HepG2 (cell line): ENCODE measurements around the gene MYCBP2. TPM values are rescaled to one million over a fixed set of nuclear protein-coding genes. Genes with fewer than 3 reads are reported as not detected.

Source experiments
- ATAC-seq: fragments of 200-7000 bp; cut with Tn5 transposase; 3 replicates; pipeline ENCODE4 v1.9.1; 2020; ENCODE audit warnings: mild to moderate bottlenecking, moderate library complexity
- BruUV-seq: library from RNA; stranded (reverse); fragments of 400-500 nt; replicated peaks from 2 replicates; lab custom pipeline; 2021; lab: Mats Ljungman, UMichigan
- CTCF ChIA-PET: fragments of 300-600 bp; formaldehyde crosslinking; extraction: SDS; loops from one replicate; lab custom pipeline; 2021; ENCODE audit warnings: low total read pairs, inconsistent platforms, low intra/inter-chr PET ratio; lab: Yijun Ruan, JAX
- POLR2A ChIA-PET: fragments of 350-600 bp; sonication (Branson Sonifier 250); formaldehyde crosslinking; loops from one replicate; lab custom pipeline; 2020; ENCODE audit warnings: antibody characterized with exemption, inconsistent platforms; lab: Yijun Ruan, JAX
- DNase-seq: peaks from one replicate; pipeline ENCODE4 v3.0.0-alpha.2; 2015; ENCODE audit warnings: low spot score
- FAIRE-seq: peaks from 3 replicates; lab custom pipeline; 2011; peaks lifted over from hg19 to GRCh38; lab: Jason Lieb, UNC
- H2AFZ ChIP-seq: one replicate; pipeline ENCODE4 v1.6.1; 2011; ENCODE audit warnings: low read length, inconsistent platforms
- H3K27ac ChIP-seq: fragments of 300-600 bp; 3 replicates; pipeline ENCODE4 v1.8.0; 2011; ENCODE audit warnings: mixed run types, mild to moderate bottlenecking, mixed read lengths, low read length, inconsistent platforms; ENCODE audit not compliant: insufficient read depth; ENCODE audit errors: extremely low read length
- H3K27me3 ChIP-seq, 2 experiments: fragments of 200-600 bp in 1 of 2; 2 replicates in 1 of 2; 3 replicates in 1 of 2; pipeline versions ENCODE4 v1.6.0 to v1.8.0; 2011; ENCODE audit warnings: low read length in 2 of 2, mild to moderate bottlenecking in 2 of 2, moderate library complexity in 2 of 2, inconsistent platforms in 1 of 2; ENCODE audit not compliant: insufficient read depth in 2 of 2, control insufficient read depth in 1 of 2
- H3K36me3 ChIP-seq, 2 experiments: fragments of 200-600 bp in 1 of 2; replicated peaks in 1 of 2; 2 replicates in 1 of 2; 3 replicates in 1 of 2; pipeline versions ENCODE4 v1.5.1 to v1.8.0; 2011; ENCODE audit warnings: low read length in 2 of 2, inconsistent platforms in 1 of 2; ENCODE audit not compliant: insufficient read depth in 2 of 2, control insufficient read depth in 1 of 2
- H3K4me1 ChIP-seq: 2 replicates; pipeline ENCODE4 v1.5.1; 2012; ENCODE audit warnings: low read length, inconsistent platforms; ENCODE audit not compliant: insufficient read depth
- H3K4me2 ChIP-seq: 2 replicates; pipeline ENCODE4 v1.6.0; 2011; ENCODE audit warnings: low read depth, low read length, inconsistent platforms
- H3K4me3 ChIP-seq, 3 experiments: fragments of 200-600 bp in 1 of 3; sonication (generic), shearing (Covaris generic) in 1 of 3; replicated peaks in 1 of 3; 2 replicates each; pipeline ENCODE4 v1.5.1; 2011 to 2016; ENCODE audit warnings: low read length in 3 of 3, inconsistent platforms in 2 of 3, low read depth in 2 of 3, mild to moderate bottlenecking in 2 of 3, control low read depth in 1 of 3, mixed read lengths in 1 of 3; ENCODE audit not compliant: insufficient read depth in 1 of 3
- H3K79me2 ChIP-seq: one replicate; pipeline ENCODE4 v1.6.1; 2011; ENCODE audit warnings: low read length, inconsistent platforms; ENCODE audit not compliant: insufficient read depth
- H3K9ac ChIP-seq: 2 replicates; pipeline ENCODE4 v1.6.0; 2011; ENCODE audit warnings: mild to moderate bottlenecking, low read depth, low read length, inconsistent platforms; ENCODE audit not compliant: insufficient read depth
- H3K9me3 ChIP-seq: 2 replicates; pipeline ENCODE4 v1.5.1; 2012; ENCODE audit warnings: mild to moderate bottlenecking, low read length
- H4K20me1 ChIP-seq: 2 replicates; pipeline ENCODE4 v1.6.0; 2011; ENCODE audit warnings: inconsistent platforms, mild to moderate bottlenecking, low read length, moderate library complexity; ENCODE audit not compliant: insufficient read depth
- E2F2 ChIP-seq: sonication (generic); formaldehyde crosslinking; IDR thresholded peaks from 2 replicates; pipeline ENCODE4 v1.4.0; 2020; ENCODE audit warnings: missing genetic modification reagents, borderline replicate concordance
- ESRRA ChIP-seq: sonication (generic); formaldehyde crosslinking; IDR thresholded peaks from 2 replicates; pipeline ENCODE4 v1.5.1; 2020; ENCODE audit warnings: mild to moderate bottlenecking, low read depth, missing genetic modification reagents
- WGBS: methylation state at CpG from one replicate; pipeline ENCODE4 v1.1.6; 2017; ENCODE audit warnings: low lambda C conversion rate; 5-methylcytosine and 5-hydroxymethylcytosine counted together
- in situ Hi-C: cut with HindIII; loops from 2 replicates; pipeline ENCODE4 v1.10.0; 2017; ENCODE audit warnings: low pct_unique_long_range_greater_than_20kb; ENCODE audit not compliant: extremely low pct_ligation_motif_present
- intact Hi-C: fragments of 100-400 bp; cut with micrococcal nuclease; formaldehyde crosslinking; loops from one replicate; pipeline ENCODE4 v1.10.0; 2022; ENCODE audit not compliant: unreplicated experiment
- polyA plus RNA-seq, 8 experiments: library from polyadenylated mRNA; depleted of rRNA in 3 of 8; stranded (reverse) in 7 of 8; unstranded in 1 of 8; fragments of >200 nt; fragmentation: Illumina TruSeq in 4 of 8; extraction: Trizol in 4 of 8; gene quantifications; 2 replicates each; pipeline versions ENCODE4 v1.2.1 to v1.2.3, GENCODE V29; 2011 to 2016; ENCODE audit warnings: low read depth in 4 of 8, missing spikeins in 1 of 8, mixed read lengths in 1 of 8; ENCODE audit not compliant: insufficient read depth in 1 of 8
- total RNA-seq, 5 experiments: library from RNA; depleted of rRNA; stranded (reverse); fragments of >200 nt; fragmentation: Illumina TruSeq; extraction: Trizol; gene quantifications; 2 replicates each; pipeline ENCODE4 v1.2.3, GENCODE V29; 2016; ENCODE audit warnings: low read depth in 1 of 5
- TF ChIP-seq, protein P1 (sequence below): sonication (generic); formaldehyde crosslinking; IDR thresholded peaks from 2 replicates; pipeline ENCODE4 v1.4.0; 2020; ENCODE audit warnings: mild to moderate bottlenecking, missing genetic modification reagents, borderline replicate concordance

Gene MYCBP2
- total and polyA plus RNA-seq, 2 of the 13 experiments (the other 11 are each of a cell fraction or from before 2014, with no cell fraction given): 16.3 to 35.3 TPM

GRCh38 chr13:77009011-77009410 is 317.9 kb downstream of the MYCBP2 start:
- no peak for FAIRE-seq
- BruUV-seq: no TSS peak

More at GRCh38 chr13:77009011-77009410, 317.9 kb downstream of the MYCBP2 start:
- ATAC-seq (no peak), DNase-seq (no peak)
- Histone ChIP-seq H3K27ac (no peak overlapping the region), H3K4me1 (no peaks in the 10 kb centered on the region), H3K4me3 (no peak overlapping the region), H3K9ac (no peak overlapping the region), H4K20me1 (no peaks in the 10 kb centered on the region), H3K9me3 (no peaks in the 10 kb centered on the region), H2AFZ (no peak overlapping the region), H3K36me3 (peaks cover 12 to 60% of the 10 kb centered on the region in 2 experiments), H3K27me3 (no peaks in the 10 kb centered on the region), H3K79me2 (no peaks in the 10 kb centered on the region), H3K4me2 (no peak overlapping the region)
- WGBS: 93% methylated on average over 2 of the region's 2 CpGs
- intact Hi-C loops: no loop called here
- in situ Hi-C loops: no loop called here
- ChIA-PET CTCF (no interaction called here), POLR2A (interaction anchor here (1.5 kb wide), 1 partner anchor 17 kb away, joined by 5 read pairs; no protein-coding TSS in a partner anchor)
- TF ChIP-seq ESRRA (CRISPR knock-in tag) (no peak), E2F2 (no peak)
- TF ChIP-seq, protein P1, sequence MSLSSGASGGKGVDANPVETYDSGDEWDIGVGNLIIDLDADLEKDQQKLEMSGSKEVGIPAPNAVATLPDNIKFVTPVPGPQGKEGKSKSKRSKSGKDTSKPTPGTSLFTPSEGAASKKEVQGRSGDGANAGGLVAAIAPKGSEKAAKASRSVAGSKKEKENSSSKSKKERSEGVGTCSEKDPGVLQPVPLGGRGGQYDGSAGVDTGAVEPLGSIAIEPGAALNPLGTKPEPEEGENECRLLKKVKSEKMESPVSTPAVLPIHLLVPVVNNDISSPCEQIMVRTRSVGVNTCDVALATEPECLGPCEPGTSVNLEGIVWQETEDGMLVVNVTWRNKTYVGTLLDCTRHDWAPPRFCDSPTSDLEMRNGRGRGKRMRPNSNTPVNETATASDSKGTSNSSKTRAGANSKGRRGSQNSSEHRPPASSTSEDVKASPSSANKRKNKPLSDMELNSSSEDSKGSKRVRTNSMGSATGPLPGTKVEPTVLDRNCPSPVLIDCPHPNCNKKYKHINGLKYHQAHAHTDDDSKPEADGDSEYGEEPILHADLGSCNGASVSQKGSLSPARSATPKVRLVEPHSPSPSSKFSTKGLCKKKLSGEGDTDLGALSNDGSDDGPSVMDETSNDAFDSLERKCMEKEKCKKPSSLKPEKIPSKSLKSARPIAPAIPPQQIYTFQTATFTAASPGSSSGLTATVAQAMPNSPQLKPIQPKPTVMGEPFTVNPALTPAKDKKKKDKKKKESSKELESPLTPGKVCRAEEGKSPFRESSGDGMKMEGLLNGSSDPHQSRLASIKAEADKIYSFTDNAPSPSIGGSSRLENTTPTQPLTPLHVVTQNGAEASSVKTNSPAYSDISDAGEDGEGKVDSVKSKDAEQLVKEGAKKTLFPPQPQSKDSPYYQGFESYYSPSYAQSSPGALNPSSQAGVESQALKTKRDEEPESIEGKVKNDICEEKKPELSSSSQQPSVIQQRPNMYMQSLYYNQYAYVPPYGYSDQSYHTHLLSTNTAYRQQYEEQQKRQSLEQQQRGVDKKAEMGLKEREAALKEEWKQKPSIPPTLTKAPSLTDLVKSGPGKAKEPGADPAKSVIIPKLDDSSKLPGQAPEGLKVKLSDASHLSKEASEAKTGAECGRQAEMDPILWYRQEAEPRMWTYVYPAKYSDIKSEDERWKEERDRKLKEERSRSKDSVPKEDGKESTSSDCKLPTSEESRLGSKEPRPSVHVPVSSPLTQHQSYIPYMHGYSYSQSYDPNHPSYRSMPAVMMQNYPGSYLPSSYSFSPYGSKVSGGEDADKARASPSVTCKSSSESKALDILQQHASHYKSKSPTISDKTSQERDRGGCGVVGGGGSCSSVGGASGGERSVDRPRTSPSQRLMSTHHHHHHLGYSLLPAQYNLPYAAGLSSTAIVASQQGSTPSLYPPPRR (CRISPR knock-in tag): no peak
